GM12864 (cell line): ENCODE results near the gene CAPN11.

Source experiments
- DNase-seq: peaks from one replicate; pipeline ENCODE4 v3.0.0-alpha.2; 2011; ENCODE audit warnings: low read depth
- H3K4me3 ChIP-seq: 2 replicates; pipeline ENCODE4 v1.5.1; 2011; ENCODE audit warnings: mild to moderate bottlenecking, low read depth, low read length, control low read depth
- CTCF ChIP-seq: IDR thresholded peaks from 2 replicates; pipeline ENCODE4 v1.5.1; 2011; ENCODE audit warnings: low read depth, mild to moderate bottlenecking, moderate library complexity, low read length, control low read depth, inconsistent platforms; ENCODE audit errors: missing control alignments

CAPN11 gene

GRCh38 chr6:44132476-44132875 lies 26.1 kb upstream of the CAPN11 start:
- DNase-seq, result no peak
- TF ChIP-seq CTCF, result no peak
- no peak overlapping the region for H3K4me3 ChIP-seq

- no peak for TF ChIP-seq CTCF
- H3K4me3 ChIP-seq, result no peak overlapping the region
- DNase-seq, result no peak
Measured at GRCh38 chr6:44133003-44133931, 25.4 kb upstream of the CAPN11 start.

GRCh38 chr6:44133981-44134711 lies 24.5 kb upstream of the CAPN11 start:
- H3K4me3 ChIP-seq, result no peak overlapping the region
- DNase-seq, result no peak
- TF ChIP-seq CTCF, result no peak

GRCh38 chr6:44135173-44135758 lies 23.4 kb upstream of the CAPN11 start:
- no peak for TF ChIP-seq CTCF
- no peak overlapping the region for H3K4me3 ChIP-seq

GRCh38 chr6:44135875-44136274 lies 22.7 kb upstream of the CAPN11 start:
- DNase-seq, result no peak
- TF ChIP-seq CTCF, result no peak
- H3K4me3 ChIP-seq, result no peak overlapping the region

More at GRCh38 chr6:44135173-44135758, 23.4 kb upstream of the CAPN11 start:
- DNase-seq, result no peak

- TF ChIP-seq CTCF, result no peak
- DNase-seq, result no peak
Measured at GRCh38 chr6:44138717-44139350, 19.8 kb upstream of the CAPN11 start.

More at GRCh38 chr6:44138717-44139350, 19.8 kb upstream of the CAPN11 start:
- no peak overlapping the region for H3K4me3 ChIP-seq
